Osteoblast (primary cell): ENCODE measurements around the gene SLC16A9. TPM values are rescaled to one million over a fixed set of nuclear protein-coding genes. Genes with fewer than 3 reads are reported as not detected.

ENCODE experiments used
- DNase-seq: peaks from one replicate; pipeline ENCODE4 v3.0.0; 2011; ENCODE audit warnings: low spot score, mixed read lengths; ENCODE audit not compliant: insufficient read length; ENCODE audit errors: missing footprints
- H2AFZ ChIP-seq: 2 replicates; pipeline ENCODE4 v1.6.0; 2011; ENCODE audit warnings: mild to moderate bottlenecking, low read length
- H3K27ac ChIP-seq: 2 replicates; pipeline ENCODE4 v1.5.1; 2011; ENCODE audit warnings: mild to moderate bottlenecking, low read depth, low read length, moderate library complexity
- H3K27me3 ChIP-seq: 2 replicates; pipeline ENCODE4 v1.6.0; 2012; ENCODE audit warnings: mild to moderate bottlenecking, control low read depth, inconsistent platforms, low read length, moderate library complexity; ENCODE audit not compliant: insufficient read depth
- H3K36me3 ChIP-seq: 2 replicates; pipeline ENCODE4 v1.5.1; 2011; ENCODE audit warnings: mild to moderate bottlenecking, low read length, control low read depth, moderate library complexity; ENCODE audit not compliant: insufficient read depth
- H3K4me1 ChIP-seq: 2 replicates; pipeline ENCODE4 v1.5.1; 2011; ENCODE audit warnings: mild to moderate bottlenecking, low read length, control low read depth, moderate library complexity; ENCODE audit not compliant: insufficient read depth
- H3K4me2 ChIP-seq: 2 replicates; pipeline ENCODE4 v1.6.0; 2011; ENCODE audit warnings: mild to moderate bottlenecking, low read length; ENCODE audit not compliant: insufficient read depth
- H3K4me3 ChIP-seq: fragments of 200-600 bp; sonication (generic); 3 replicates; pipeline ENCODE4 v1.5.1; 2012; ENCODE audit warnings: mild to moderate bottlenecking, low read length, inconsistent platforms; ENCODE audit not compliant: insufficient read depth
- H3K79me2 ChIP-seq: 2 replicates; pipeline ENCODE4 v1.6.0; 2012; ENCODE audit warnings: mild to moderate bottlenecking, low read length, control low read depth, inconsistent platforms; ENCODE audit not compliant: insufficient read depth
- H3K9me3 ChIP-seq: 2 replicates; pipeline ENCODE4 v1.5.1; 2011; ENCODE audit warnings: low read depth, low read length, control low read depth
- H4K20me1 ChIP-seq: 2 replicates; pipeline ENCODE4 v1.6.0; 2012; ENCODE audit warnings: mild to moderate bottlenecking, low read length, control low read depth; ENCODE audit not compliant: insufficient read depth
- CTCF ChIP-seq: IDR thresholded peaks from 2 replicates; pipeline ENCODE4 v1.5.1; 2011; ENCODE audit warnings: mild to moderate bottlenecking, low read depth, low read length, moderate library complexity; ENCODE audit errors: extremely low read depth
- total RNA-seq: library from RNA; depleted of rRNA; stranded (reverse); fragments of >200 nt; gene quantifications from 2 replicates; pipeline ENCODE4 v1.2.3, GENCODE V29; 2012

SLC16A9 gene
- total RNA-seq, 1 donor = 0.72 TPM

GRCh38 chr10:59724098-59724938 is 14.7 kb upstream of the SLC16A9 start:
- H2AFZ ChIP-seq = no peak overlapping the region
- no peaks in the 10 kb centered on the region for H3K4me1 ChIP-seq
- H3K79me2 ChIP-seq = no peaks in the 10 kb centered on the region

DNA sequence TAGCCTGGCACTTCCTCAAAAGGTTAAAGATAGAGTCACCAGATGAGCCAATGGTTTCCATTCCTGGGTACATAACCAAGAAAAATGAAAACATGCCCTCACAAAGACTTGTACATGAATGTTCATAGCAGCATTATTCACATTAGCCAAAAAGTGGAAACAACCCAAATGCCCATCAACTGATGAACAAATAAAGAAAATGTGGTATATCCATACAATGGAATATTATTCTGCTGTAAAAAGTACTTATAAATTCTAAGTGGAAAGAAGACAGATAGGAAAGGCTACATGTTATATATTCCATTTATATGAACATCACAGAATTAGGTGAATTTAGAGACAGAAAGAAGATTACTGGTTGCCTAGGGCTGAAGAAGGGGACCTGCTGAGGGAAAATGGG is 10.7 kb upstream of the SLC16A9 start:
- DNase-seq = no peak
- H3K4me3 ChIP-seq = no peak overlapping the region
- H3K79me2 ChIP-seq = no peaks in the 10 kb centered on the region
- no peaks in the 10 kb centered on the region for H3K36me3 ChIP-seq
- no peak overlapping the region for H3K4me2 ChIP-seq
- H4K20me1 ChIP-seq = no peaks in the 10 kb centered on the region
- no peaks in the 10 kb centered on the region for H3K27me3 ChIP-seq
- no peak overlapping the region for H3K27ac ChIP-seq
- H2AFZ ChIP-seq = no peak overlapping the region
- H3K9me3 ChIP-seq = no peaks in the 10 kb centered on the region
- no peak for TF ChIP-seq CTCF
- H3K4me1 ChIP-seq = no peaks in the 10 kb centered on the region

More at GRCh38 chr10:59724098-59724938, 14.7 kb upstream of the SLC16A9 start:
- Histone ChIP-seq H3K9me3 (no peaks in the 10 kb centered on the region), H3K27me3 (no peaks in the 10 kb centered on the region), H3K4me3 (no peak overlapping the region), H3K36me3 (no peaks in the 10 kb centered on the region), H3K4me2 (no peak overlapping the region), H3K27ac (no peak overlapping the region), H4K20me1 (no peaks in the 10 kb centered on the region)
- DNase-seq = no peak
- no peak for TF ChIP-seq CTCF

- peaks cover 6% of the 10 kb centered on the region for H3K27me3 ChIP-seq
- no peak overlapping the region for H3K27ac ChIP-seq
- H3K4me1 ChIP-seq = no peaks in the 10 kb centered on the region
- no peaks in the 10 kb centered on the region for H3K9me3 ChIP-seq
- no peak overlapping the region for H3K4me3 ChIP-seq
- no peak overlapping the region for H2AFZ ChIP-seq
- no peaks in the 10 kb centered on the region for H3K36me3 ChIP-seq
- TF ChIP-seq CTCF = peak; percentile 21
- no peak for DNase-seq
- H3K4me2 ChIP-seq = no peak overlapping the region
- H3K79me2 ChIP-seq = no peaks in the 10 kb centered on the region
- H4K20me1 ChIP-seq = no peaks in the 10 kb centered on the region
These were observed 9.7 kb upstream of the SLC16A9 start for GRCh38 chr10:59719374-59719773.

DNA sequence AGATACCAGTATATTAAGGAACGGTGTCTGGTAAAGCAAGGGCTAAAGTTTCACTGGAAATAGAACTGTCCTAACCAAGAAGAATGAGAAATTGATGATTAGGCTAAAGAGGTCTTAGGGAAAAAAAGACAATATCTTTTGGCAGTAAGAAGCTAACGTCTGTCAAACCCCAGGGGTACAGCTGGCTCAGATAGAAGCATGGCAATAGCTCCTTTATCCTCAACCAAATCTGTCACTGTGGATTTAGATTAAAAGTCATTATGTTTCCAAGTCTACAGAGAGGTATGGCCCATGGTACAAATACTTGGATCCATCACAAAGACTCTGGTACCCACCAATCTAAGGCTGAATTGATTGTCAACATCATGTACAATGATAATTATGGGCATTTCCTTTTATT is 8.6 kb upstream of the SLC16A9 start:
- no peak overlapping the region for H3K27ac ChIP-seq
- no peaks in the 10 kb centered on the region for H3K9me3 ChIP-seq
- TF ChIP-seq CTCF = no peak
- H4K20me1 ChIP-seq = no peaks in the 10 kb centered on the region
- H3K4me2 ChIP-seq = no peak overlapping the region
- no peaks in the 10 kb centered on the region for H3K36me3 ChIP-seq
- H2AFZ ChIP-seq = no peak overlapping the region
- no peaks in the 10 kb centered on the region for H3K79me2 ChIP-seq
- peaks cover 9% of the 10 kb centered on the region for H3K27me3 ChIP-seq
- no peaks in the 10 kb centered on the region for H3K4me1 ChIP-seq
- H3K4me3 ChIP-seq = no peak overlapping the region
- no peak for DNase-seq
